Adrenal gland (tissue), 5 donors: ENCODE data around the gene CPT1C.

Experiments
- POLR2A ChIP-seq, 2 donors: fragments of 450-650 bp; IDR thresholded peaks; one replicate each; pipeline ENCODE4 v1.6.1; 2017; ENCODE audit warnings: antibody characterized with exemption in 2 of 2, mild to moderate bottlenecking in 2 of 2, moderate library complexity in 1 of 2
- TF ChIP-seq, protein P1 (sequence below), 6 experiments: fragments of 450-650 bp in 4 of 6; fragments of 200-600 bp in 2 of 6; sonication (generic) in 1 of 6; IDR thresholded peaks; 1 replicate in 5 of 6; 2 replicates in 1 of 6; pipeline versions ENCODE4 v1.5.1 to v1.8.0; 2016 to 2021; ENCODE audit warnings: antibody characterized with exemption in 6 of 6, mild to moderate bottlenecking in 2 of 6, moderate library complexity in 1 of 6
- donor health status: DM: no; HTN: no; CAD: no.

GRCh38 chr19:49651820-49652550 is 38.9 kb upstream of the CPT1C start:
- no peak for TF ChIP-seq POLR2A (IDR thresholded peaks at IDR 0.05)
- TF ChIP-seq, protein P1, sequence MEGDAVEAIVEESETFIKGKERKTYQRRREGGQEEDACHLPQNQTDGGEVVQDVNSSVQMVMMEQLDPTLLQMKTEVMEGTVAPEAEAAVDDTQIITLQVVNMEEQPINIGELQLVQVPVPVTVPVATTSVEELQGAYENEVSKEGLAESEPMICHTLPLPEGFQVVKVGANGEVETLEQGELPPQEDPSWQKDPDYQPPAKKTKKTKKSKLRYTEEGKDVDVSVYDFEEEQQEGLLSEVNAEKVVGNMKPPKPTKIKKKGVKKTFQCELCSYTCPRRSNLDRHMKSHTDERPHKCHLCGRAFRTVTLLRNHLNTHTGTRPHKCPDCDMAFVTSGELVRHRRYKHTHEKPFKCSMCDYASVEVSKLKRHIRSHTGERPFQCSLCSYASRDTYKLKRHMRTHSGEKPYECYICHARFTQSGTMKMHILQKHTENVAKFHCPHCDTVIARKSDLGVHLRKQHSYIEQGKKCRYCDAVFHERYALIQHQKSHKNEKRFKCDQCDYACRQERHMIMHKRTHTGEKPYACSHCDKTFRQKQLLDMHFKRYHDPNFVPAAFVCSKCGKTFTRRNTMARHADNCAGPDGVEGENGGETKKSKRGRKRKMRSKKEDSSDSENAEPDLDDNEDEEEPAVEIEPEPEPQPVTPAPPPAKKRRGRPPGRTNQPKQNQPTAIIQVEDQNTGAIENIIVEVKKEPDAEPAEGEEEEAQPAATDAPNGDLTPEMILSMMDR (IDR thresholded peaks at IDR 0.05) = no peak
